ENCODE results near the gene TSKU.

The TSKU gene

GRCh38 chr11:76803023-76803422, 19.9 kb downstream of the TSKU start:
- Histone ChIP-seq H3K79me2 (ENCODE audit: insufficient read depth, low read depth) (no peaks in the 10 kb centered on the region), H3K4me2 (no peak overlapping the region), H2AFZ (ENCODE audit: low read depth) (no peak overlapping the region), H3K27ac (no peak overlapping the region), H3K9ac (no peak overlapping the region), H3K4me1 (ENCODE audit: low read depth, poor library complexity, severe bottlenecking) (peaks cover 3% of the 10 kb centered on the region), H3K4me3 (IDR thresholded peaks at IDR 0.05; ENCODE audit: insufficient read depth, low read depth, low read length) (no peak overlapping the region), H3K27me3 (ENCODE audit: insufficient read depth, low read depth) (no peaks in the 10 kb centered on the region), H4K20me1 (ENCODE audit: insufficient read depth) (no peaks in the 10 kb centered on the region), H3K36me3 (ENCODE audit: insufficient read depth) (no peaks in the 10 kb centered on the region)
- no peak for TF ChIP-seq CTCF (conservative IDR thresholded peaks at IDR 0.05; ENCODE audit: low read depth, low read length)

- no peaks in the 10 kb centered on the region for H3K79me2 ChIP-seq (ENCODE audit: insufficient read depth, low read depth)
- no peak overlapping the region for H2AFZ ChIP-seq (ENCODE audit: low read depth)
- H3K4me1 ChIP-seq (ENCODE audit: low read depth, poor library complexity, severe bottlenecking) = peaks cover 3% of the 10 kb centered on the region
- no peak for TF ChIP-seq CTCF (conservative IDR thresholded peaks at IDR 0.05; ENCODE audit: low read depth, low read length)
- H3K27ac ChIP-seq = no peak overlapping the region
- no peak overlapping the region for H3K4me2 ChIP-seq
- H3K27me3 ChIP-seq (ENCODE audit: insufficient read depth, low read depth) = no peaks in the 10 kb centered on the region
- no peaks in the 10 kb centered on the region for H4K20me1 ChIP-seq (ENCODE audit: insufficient read depth)
- no peak overlapping the region for H3K9ac ChIP-seq
- H3K4me3 ChIP-seq (IDR thresholded peaks at IDR 0.05; ENCODE audit: insufficient read depth, low read depth, low read length) = no peak overlapping the region
- H3K36me3 ChIP-seq (ENCODE audit: insufficient read depth) = no peaks in the 10 kb centered on the region
Observed at GRCh38 chr11:76803811-76804600, 20.9 kb downstream of the TSKU start.

- no peak for TF ChIP-seq CTCF (conservative IDR thresholded peaks at IDR 0.05; ENCODE audit: low read depth, low read length)
- H3K27ac ChIP-seq = no peak overlapping the region
- H3K4me3 ChIP-seq (IDR thresholded peaks at IDR 0.05; ENCODE audit: insufficient read depth, low read depth, low read length) = no peak overlapping the region
- H3K4me1 ChIP-seq (ENCODE audit: low read depth, poor library complexity, severe bottlenecking) = no peaks in the 10 kb centered on the region
- H4K20me1 ChIP-seq (ENCODE audit: insufficient read depth) = no peaks in the 10 kb centered on the region
- H2AFZ ChIP-seq (ENCODE audit: low read depth) = no peak overlapping the region
- no peak overlapping the region for H3K9ac ChIP-seq
- H3K27me3 ChIP-seq (ENCODE audit: insufficient read depth, low read depth) = no peaks in the 10 kb centered on the region
- no peaks in the 10 kb centered on the region for H3K36me3 ChIP-seq (ENCODE audit: insufficient read depth)
- H3K4me2 ChIP-seq = no peak overlapping the region
- H3K79me2 ChIP-seq (ENCODE audit: insufficient read depth, low read depth) = no peaks in the 10 kb centered on the region
Observed at GRCh38 chr11:76805206-76805913, 22.2 kb downstream of the TSKU start.

GRCh38 chr11:76806131-76806530, 23.0 kb downstream of the TSKU start:
- Histone ChIP-seq H3K36me3 (ENCODE audit: insufficient read depth) (no peaks in the 10 kb centered on the region), H3K4me1 (ENCODE audit: low read depth, poor library complexity, severe bottlenecking) (no peaks in the 10 kb centered on the region), H3K27me3 (ENCODE audit: insufficient read depth, low read depth) (no peaks in the 10 kb centered on the region), H3K9ac (no peak overlapping the region), H3K4me3 (IDR thresholded peaks at IDR 0.05; ENCODE audit: insufficient read depth, low read depth, low read length) (no peak overlapping the region), H2AFZ (ENCODE audit: low read depth) (no peak overlapping the region), H3K27ac (no peak overlapping the region), H3K4me2 (no peak overlapping the region), H3K79me2 (ENCODE audit: insufficient read depth, low read depth) (no peaks in the 10 kb centered on the region), H4K20me1 (ENCODE audit: insufficient read depth) (no peaks in the 10 kb centered on the region)
- TF ChIP-seq CTCF (conservative IDR thresholded peaks at IDR 0.05; ENCODE audit: low read depth, low read length) = no peak

Data from KMS-11 (cell line).